Measurements from ENCODE around the gene KRTAP12-4. TPM values are rescaled to one million over a fixed set of nuclear protein-coding genes. Genes with fewer than 3 reads are reported as not detected.

Gene KRTAP12-4
- total RNA-seq (2014; rRNA removed; shearing (Covaris generic)) (not detected in 2 replicates), polyA plus RNA-seq (2016; fragmentation: Nextera tagmentation; extraction: Ambion mirVana) (not detected in 2 replicates)

DNA sequence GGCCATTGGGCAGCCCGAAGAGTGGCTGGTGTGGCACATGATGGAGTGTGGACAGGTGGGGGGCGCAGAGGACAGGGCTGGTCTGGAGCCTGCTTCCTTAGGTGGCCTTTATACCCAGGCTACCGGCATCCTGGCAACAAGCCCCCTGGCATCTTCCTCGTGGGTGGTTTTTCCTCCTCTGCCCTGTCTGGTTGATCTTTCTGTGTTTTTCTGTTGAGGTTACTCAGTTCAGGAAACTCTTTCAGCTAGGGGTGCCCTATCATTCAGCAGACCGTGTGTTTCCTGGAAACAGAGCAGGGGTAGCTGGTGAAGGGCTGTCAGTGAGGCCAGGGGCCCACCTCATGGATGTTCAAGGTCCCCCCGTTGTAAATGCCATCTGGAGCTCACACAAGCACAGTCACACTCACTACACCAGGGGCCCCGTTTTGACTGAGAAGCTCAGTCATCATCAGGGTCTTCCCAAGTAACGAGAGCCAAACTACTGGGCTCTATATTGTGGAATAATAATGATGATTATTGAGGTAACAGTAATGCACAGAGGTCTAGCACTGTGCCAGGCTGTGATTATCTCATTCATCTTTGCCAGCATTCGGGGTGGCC is at the start of gene KRTAP12-4:
Gene KRTAP12-4 (minus strand): TSS at position 84 of the 600 bp plus-strand sequence. CDS start 45 bp downstream, at position 39.
- H3K27ac ChIP-seq: no peak within 1 kb of the TSS
- no peaks in the 10 kb centered on the region for H3K79me2 ChIP-seq (ENCODE audit: insufficient read depth)
- H3K4me2 ChIP-seq (ENCODE audit: unreplicated experiment): no peak within 1 kb of the TSS
- TF ChIP-seq EZH2 (IDR thresholded peaks at IDR 0.05; ENCODE audit: insufficient read depth, poor library complexity, severe bottlenecking) (no peak), EZH2phosphoT487 (IDR thresholded peaks at IDR 0.05; ENCODE audit: insufficient read depth, low read depth) (no peak)
- H3K4me3 ChIP-seq: no peak within 1 kb of the TSS
- no peaks in the 10 kb centered on the region for H3F3A ChIP-seq (ENCODE audit: insufficient read depth)
- no peaks in the 10 kb centered on the region for H4K20me1 ChIP-seq (ENCODE audit: insufficient read depth)
- in situ Hi-C loops (cut with MboI): no loop called here
- WGBS, 2 experiments (ENCODE audit: low coverage in 1 of 2, low lambda C conversion rate in 2 of 2, missing lambda C conversion rate in 2 of 2): 24 to 35% methylated on average over 8 to 9 of the region's 9 CpGs
- no peaks in the 10 kb centered on the region for H3K9me3 ChIP-seq (ENCODE audit: low read depth)
- H3K9ac ChIP-seq: no peak within 1 kb of the TSS
- no peaks in the 10 kb centered on the region for H3K4me1 ChIP-seq (ENCODE audit: insufficient read depth)
- H3K9me2 ChIP-seq (ENCODE audit: insufficient read depth): no peaks in the 10 kb centered on the region
- DNase-seq: no peak
- no peak within 1 kb of the TSS for H2AFZ ChIP-seq
- peaks cover 14% of the 10 kb centered on the region for H3K27me3 ChIP-seq (replicated peaks; ENCODE audit: insufficient read depth)
- H3K36me3 ChIP-seq (ENCODE audit: low read depth): no peaks in the 10 kb centered on the region

DNA sequence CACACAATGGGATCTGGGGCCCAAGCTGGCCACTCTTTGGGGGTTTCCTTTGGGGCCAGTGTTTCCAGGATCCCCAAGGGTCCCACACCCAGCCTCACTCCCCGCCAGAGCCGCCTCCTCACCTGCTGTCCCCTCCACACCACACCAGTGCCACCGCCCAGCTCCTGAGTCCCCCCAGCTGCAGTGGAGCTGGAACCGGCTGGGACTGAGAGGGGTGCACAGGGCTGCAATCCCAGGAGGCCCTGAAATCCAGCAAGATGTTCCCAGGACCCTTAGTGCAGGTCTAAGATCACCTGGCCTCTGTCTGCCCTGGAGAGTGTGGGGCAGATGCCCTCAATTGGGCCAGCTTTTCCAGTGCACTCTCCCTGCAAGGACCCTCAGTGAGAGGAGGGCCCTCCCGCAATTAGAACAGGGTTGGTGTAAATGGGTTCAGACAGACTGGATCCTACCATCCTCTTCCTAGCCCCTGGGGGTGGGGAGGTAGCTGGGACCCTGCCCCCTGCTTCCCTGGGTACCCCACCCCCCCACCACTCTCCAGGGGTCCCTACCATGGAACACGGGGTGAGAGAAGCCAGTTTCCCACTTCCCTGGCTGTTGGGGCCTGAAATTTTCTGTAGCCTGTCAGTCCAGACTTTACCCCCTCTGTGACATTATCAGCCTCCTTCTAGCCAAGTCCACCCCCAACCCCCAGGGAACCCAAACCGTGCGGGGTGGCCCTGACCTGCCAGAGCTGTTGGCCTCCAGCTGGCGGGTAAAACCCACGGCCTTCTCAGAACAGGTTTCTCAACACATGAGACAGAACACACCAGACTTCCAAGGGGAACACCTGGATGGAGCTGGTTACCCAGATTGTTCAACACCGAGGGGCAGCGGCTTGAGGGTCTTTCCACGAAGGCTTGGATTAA is 49.5 kb upstream of the KRTAP12-4 start:
- Histone ChIP-seq H2AFZ (no peak overlapping the region), H3K9ac (no peak overlapping the region), H3K36me3 (ENCODE audit: low read depth) (no peaks in the 10 kb centered on the region), H3K4me2 (ENCODE audit: unreplicated experiment) (no peak overlapping the region), H3F3A (ENCODE audit: insufficient read depth) (no peaks in the 10 kb centered on the region), H3K27me3 (replicated peaks; ENCODE audit: insufficient read depth) (peaks cover 73% of the 10 kb centered on the region), H3K79me2 (ENCODE audit: insufficient read depth) (no peaks in the 10 kb centered on the region), H3K4me3 (no peak overlapping the region), H3K4me1 (ENCODE audit: insufficient read depth) (no peaks in the 10 kb centered on the region), H4K20me1 (ENCODE audit: insufficient read depth) (no peaks in the 10 kb centered on the region), H3K9me3 (ENCODE audit: low read depth) (no peaks in the 10 kb centered on the region), H3K9me2 (ENCODE audit: insufficient read depth) (no peaks in the 10 kb centered on the region), H3K27ac (no peak overlapping the region)
- no peak for TF ChIP-seq EZH2 (IDR thresholded peaks at IDR 0.05; ENCODE audit: insufficient read depth, poor library complexity, severe bottlenecking)
- in situ Hi-C loops (cut with MboI): no loop called here
- no peak for DNase-seq
- 20 to 21% methylated on average over 11 to 13 of the region's 13 CpGs for WGBS, 2 experiments (ENCODE audit: low coverage in 1 of 2, low lambda C conversion rate in 2 of 2, missing lambda C conversion rate in 2 of 2)

GRCh38 chr21:44702973-44703730 is 48.7 kb upstream of the KRTAP12-4 start:
- Histone ChIP-seq H3F3A (ENCODE audit: insufficient read depth) (no peaks in the 10 kb centered on the region), H3K79me2 (ENCODE audit: insufficient read depth) (no peaks in the 10 kb centered on the region), H4K20me1 (ENCODE audit: insufficient read depth) (no peaks in the 10 kb centered on the region), H3K27me3 (replicated peaks; ENCODE audit: insufficient read depth) (peaks cover 73% of the 10 kb centered on the region), H3K4me2 (ENCODE audit: unreplicated experiment) (no peak overlapping the region), H3K27ac (no peak overlapping the region), H3K36me3 (ENCODE audit: low read depth) (no peaks in the 10 kb centered on the region), H2AFZ (no peak overlapping the region), H3K9me2 (ENCODE audit: insufficient read depth) (no peaks in the 10 kb centered on the region), H3K4me3 (no peak overlapping the region), H3K9me3 (ENCODE audit: low read depth) (no peaks in the 10 kb centered on the region), H3K9ac (no peak overlapping the region), H3K4me1 (ENCODE audit: insufficient read depth) (no peaks in the 10 kb centered on the region)
- in situ Hi-C loops (cut with MboI): no loop called here
- 25 to 27% methylated on average over 16 of the region's 16 CpGs for WGBS, 2 experiments (ENCODE audit: low coverage in 1 of 2, low lambda C conversion rate in 2 of 2, missing lambda C conversion rate in 2 of 2)
- no peak for TF ChIP-seq EZH2 (IDR thresholded peaks at IDR 0.05; ENCODE audit: insufficient read depth, poor library complexity, severe bottlenecking)
- no peak for TF ChIP-seq EZH2phosphoT487 (IDR thresholded peaks at IDR 0.05; ENCODE audit: insufficient read depth, low read depth)
- DNase-seq: no peak
